Measurements from ENCODE around the gene SPINT3.

The SPINT3 gene, protein sequence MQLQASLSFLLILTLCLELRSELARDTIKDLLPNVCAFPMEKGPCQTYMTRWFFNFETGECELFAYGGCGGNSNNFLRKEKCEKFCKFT

DNA sequence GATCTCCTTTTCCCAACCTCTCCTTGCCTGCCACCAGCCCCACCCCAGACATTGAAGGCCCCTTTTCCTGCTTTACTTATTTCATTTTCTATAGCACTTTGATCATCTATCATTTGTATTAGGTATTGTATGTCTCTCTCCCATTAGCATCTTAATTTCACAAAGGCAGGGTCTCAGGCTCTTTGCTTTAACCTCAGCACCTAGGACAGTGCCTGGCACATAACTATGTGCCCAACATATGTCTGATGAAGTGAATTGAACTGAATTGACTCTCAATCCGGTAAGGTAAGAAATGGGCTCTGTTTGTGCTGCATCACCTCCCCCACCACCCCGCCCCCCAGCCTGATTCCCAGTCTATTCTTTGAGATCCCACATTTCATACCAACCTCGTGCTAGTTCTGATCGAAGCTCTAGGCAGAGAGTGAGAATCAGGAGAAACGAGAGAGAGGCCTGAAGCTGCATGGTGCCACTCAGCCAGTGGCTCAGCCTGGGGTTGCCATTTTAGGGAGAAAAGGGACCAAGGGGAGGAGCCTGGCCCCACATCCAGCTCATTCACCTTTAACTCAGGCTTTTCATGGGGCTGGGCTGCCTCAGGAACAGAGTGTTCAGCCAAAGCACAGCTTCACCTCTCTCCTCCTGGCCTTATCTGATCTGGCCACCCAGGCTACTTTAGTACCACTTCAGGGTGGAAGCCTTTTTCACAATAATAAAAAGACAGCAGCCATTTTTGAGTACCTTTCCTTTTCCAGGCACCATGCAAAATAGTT lies at the start of gene SPINT3:
TSS of gene SPINT3 (minus strand) at position 476 of the 767 bp plus-strand sequence. CDS start at position 462, 14 bp downstream.
- TF ChIP-seq, protein P1, sequence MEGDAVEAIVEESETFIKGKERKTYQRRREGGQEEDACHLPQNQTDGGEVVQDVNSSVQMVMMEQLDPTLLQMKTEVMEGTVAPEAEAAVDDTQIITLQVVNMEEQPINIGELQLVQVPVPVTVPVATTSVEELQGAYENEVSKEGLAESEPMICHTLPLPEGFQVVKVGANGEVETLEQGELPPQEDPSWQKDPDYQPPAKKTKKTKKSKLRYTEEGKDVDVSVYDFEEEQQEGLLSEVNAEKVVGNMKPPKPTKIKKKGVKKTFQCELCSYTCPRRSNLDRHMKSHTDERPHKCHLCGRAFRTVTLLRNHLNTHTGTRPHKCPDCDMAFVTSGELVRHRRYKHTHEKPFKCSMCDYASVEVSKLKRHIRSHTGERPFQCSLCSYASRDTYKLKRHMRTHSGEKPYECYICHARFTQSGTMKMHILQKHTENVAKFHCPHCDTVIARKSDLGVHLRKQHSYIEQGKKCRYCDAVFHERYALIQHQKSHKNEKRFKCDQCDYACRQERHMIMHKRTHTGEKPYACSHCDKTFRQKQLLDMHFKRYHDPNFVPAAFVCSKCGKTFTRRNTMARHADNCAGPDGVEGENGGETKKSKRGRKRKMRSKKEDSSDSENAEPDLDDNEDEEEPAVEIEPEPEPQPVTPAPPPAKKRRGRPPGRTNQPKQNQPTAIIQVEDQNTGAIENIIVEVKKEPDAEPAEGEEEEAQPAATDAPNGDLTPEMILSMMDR (IDR thresholded peaks at IDR 0.05; ENCODE audit: low read depth, low read length) = no peak
- H3K4me3 ChIP-seq (ENCODE audit: low read depth, low read length) = no peak within 1 kb of the TSS

DNA sequence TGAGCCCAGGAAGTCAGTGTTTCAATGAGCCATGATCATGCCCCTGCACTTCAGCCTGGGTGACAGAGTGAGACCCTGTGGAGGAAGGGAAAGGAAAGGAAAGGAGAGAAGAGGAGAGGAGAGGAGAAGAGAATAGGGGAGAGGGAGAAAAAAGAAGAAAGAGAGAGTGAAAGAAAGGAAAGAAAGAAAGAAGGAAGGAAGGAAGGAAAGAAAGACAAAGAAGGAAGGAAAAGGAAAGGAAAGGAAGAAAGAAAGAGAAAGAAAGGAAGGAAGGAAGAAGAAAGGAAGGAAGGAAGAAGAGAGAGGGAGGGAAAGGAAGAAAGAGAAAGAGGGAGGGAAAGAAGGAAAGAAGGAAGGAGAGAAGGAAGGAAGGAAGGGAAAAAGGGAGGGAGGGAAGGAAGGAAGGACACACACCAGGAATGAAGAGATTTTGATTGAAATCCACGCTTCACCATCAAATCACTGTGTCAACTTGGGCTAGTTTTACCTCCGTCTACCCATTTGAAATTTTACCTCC lies 49.4 kb upstream of the SPINT3 start:
- no peak overlapping the region for H3K4me3 ChIP-seq (ENCODE audit: low read depth, low read length)
- TF ChIP-seq, protein P1 (IDR thresholded peaks at IDR 0.05; ENCODE audit: low read depth, low read length) = no peak

DNA sequence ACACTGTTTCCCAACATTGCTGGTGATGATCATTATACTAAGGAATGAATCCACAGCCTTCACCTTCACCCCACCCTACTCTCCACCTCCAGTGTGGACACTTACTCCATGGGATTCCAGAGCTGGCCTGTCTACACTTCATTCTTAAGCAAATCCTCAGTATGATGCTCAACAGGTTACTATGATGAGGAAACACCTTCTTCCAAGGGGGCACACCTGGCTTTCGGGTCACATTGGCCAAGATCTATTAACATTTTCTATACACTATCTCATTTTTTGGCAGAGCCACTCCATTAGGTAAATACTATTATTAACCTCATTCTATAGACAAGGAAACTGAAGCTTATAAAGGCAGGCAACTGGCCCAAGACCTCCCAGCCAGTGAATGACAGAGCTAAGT lies 39.8 kb upstream of the SPINT3 start:
- H3K4me3 ChIP-seq (ENCODE audit: low read depth, low read length) = no peak overlapping the region
- TF ChIP-seq, protein P1 (IDR thresholded peaks at IDR 0.05; ENCODE audit: low read depth, low read length) = no peak

DNA sequence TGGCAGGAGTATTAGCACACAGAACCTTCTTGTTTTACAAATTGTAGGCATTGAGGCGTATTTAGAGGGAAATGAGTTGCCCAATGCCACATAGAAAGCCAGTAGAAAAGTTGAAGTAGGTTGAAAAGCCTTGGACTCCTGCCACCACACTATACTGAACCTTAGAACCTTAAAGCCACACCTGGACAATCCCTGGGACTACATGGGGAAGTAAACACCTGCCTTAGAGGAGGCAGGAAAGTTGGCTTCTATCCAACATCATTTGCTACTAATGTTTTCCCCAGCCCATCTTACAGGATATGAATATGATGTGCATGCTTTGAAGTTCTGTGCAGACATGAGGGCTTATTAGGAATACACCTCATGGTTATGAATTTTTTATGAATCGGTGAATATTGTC lies 37.0 kb upstream of the SPINT3 start:
- no peak overlapping the region for H3K4me3 ChIP-seq (ENCODE audit: low read depth, low read length)
- TF ChIP-seq, protein P1 (IDR thresholded peaks at IDR 0.05; ENCODE audit: low read depth, low read length) = no peak

DNA sequence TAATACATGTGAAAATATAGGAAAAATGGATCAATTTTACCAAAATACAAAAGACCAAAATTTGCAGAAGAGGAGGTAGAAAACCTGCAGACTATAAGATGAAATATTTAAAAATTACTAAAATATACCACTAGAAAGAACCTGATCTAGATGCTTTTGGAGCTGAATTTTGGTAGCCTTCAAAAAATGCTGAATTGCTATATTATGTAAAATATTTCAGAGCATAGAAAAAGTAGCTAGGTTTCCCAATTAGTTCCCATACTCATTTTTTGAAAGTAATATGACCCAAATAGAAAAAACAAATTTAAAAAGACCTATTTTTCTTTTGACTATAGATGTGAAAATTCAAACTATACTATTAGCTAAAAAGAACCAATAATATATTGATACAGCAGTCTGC lies 35.3 kb upstream of the SPINT3 start:
- TF ChIP-seq, protein P1 (IDR thresholded peaks at IDR 0.05; ENCODE audit: low read depth, low read length) = no peak

DNA sequence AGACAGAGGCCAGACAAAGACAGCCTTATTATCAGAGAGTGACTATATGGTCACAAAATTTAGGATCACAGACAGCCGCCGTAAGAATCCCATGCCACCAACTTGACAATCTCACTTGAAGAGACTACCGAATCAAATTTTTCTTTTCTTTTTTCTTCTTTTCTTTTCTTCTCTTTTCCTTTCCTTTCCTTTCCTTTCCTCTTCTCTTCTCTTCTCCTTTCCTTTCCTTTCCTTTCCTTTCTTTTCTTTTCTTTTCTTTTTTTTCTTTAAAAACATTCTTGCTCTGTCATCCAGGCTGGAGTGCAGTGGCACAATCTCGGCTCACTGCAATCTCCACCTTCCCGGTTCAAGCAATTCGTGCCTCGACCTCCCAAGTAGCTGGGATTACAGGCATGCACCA lies 33.0 kb upstream of the SPINT3 start:
- H3K4me3 ChIP-seq (ENCODE audit: low read depth, low read length) = no peak overlapping the region
- TF ChIP-seq, protein P1 (IDR thresholded peaks at IDR 0.05; ENCODE audit: low read depth, low read length) = no peak

More for the DNA sequence above, 35.3 kb upstream of the SPINT3 start:
- no peak overlapping the region for H3K4me3 ChIP-seq (ENCODE audit: low read depth, low read length)

DNA sequence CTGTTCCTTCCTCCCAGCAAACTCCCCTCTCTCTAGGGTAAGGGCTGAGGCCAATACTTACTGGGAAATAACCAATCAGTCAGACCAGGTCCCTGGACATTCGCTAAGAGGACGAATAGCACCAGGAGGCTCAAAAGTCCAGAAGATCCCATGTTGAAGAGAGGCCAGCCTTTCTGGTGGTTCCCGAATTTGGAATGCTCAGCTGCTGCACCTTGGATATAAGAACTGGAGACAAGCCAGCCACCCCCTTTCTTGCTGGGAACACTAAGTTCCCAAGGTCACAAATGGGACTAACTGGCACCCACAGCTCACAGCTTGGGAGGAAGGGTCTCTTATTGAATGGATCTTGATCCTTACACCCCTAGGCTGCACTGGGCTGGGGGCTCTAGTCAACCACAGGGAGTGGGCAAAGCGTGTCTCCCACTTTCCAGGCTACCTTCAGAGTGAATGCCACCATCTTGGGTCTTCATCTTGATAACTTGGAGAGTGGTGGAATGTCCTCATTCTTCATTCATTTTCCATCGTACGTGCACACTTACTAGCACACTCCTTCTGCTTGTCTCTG lies 31.9 kb upstream of the SPINT3 start, which contains the start of gene EPPIN:
TSS of gene EPPIN (minus strand) at position 196 of the 565 bp plus-strand sequence. CDS start at position 152, 44 bp downstream.
- no peak within 1 kb of the TSS for H3K4me3 ChIP-seq (ENCODE audit: low read depth, low read length)
- TF ChIP-seq, protein P1 (IDR thresholded peaks at IDR 0.05; ENCODE audit: low read depth, low read length) = no peak
